Keratinocyte (primary cell): Measurements from ENCODE around the gene PJA1.

Experiments
- EZH2 ChIP-seq: IDR thresholded peaks from one replicate; pipeline ENCODE4 v1.6.1; 2012; ENCODE audit warnings: inconsistent platforms, mild to moderate bottlenecking, low read length, moderate library complexity
- TF ChIP-seq, protein P1 (sequence below), 3 experiments: IDR thresholded peaks in 1 of 3; conservative IDR thresholded peaks in 1 of 3; optimal IDR thresholded peaks in 1 of 3; 2 replicates in 2 of 3; 3 replicates in 1 of 3; pipeline versions ENCODE3 to v1.5.1; 2011; ENCODE audit warnings: low read length in 3 of 3, mild to moderate bottlenecking in 3 of 3, moderate library complexity in 2 of 3, control low read depth in 1 of 3, inconsistent platforms in 1 of 3; ENCODE audit not compliant: insufficient read depth in 2 of 3; ENCODE audit errors: extremely low read depth in 1 of 3

DNA sequence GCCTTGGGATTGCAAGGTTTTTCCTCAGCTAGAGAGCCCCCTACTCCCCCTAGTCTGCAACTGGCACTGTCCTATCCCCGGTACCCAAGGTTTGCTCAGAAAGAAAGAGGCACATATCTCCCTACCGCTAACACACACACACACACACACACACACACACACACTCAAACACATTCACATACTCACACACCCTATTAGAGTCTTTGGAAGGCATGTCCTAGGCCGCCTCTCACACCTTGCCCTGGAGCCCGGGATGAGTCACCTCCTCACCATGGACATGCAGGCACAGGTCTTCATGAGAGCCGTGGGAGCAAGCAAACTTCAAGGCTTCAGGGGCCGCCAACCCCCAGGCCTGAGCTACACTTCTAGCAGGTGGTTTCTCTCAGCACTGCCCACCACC, 49.2 kb downstream of the PJA1 start:
- TF ChIP-seq, protein P1, sequence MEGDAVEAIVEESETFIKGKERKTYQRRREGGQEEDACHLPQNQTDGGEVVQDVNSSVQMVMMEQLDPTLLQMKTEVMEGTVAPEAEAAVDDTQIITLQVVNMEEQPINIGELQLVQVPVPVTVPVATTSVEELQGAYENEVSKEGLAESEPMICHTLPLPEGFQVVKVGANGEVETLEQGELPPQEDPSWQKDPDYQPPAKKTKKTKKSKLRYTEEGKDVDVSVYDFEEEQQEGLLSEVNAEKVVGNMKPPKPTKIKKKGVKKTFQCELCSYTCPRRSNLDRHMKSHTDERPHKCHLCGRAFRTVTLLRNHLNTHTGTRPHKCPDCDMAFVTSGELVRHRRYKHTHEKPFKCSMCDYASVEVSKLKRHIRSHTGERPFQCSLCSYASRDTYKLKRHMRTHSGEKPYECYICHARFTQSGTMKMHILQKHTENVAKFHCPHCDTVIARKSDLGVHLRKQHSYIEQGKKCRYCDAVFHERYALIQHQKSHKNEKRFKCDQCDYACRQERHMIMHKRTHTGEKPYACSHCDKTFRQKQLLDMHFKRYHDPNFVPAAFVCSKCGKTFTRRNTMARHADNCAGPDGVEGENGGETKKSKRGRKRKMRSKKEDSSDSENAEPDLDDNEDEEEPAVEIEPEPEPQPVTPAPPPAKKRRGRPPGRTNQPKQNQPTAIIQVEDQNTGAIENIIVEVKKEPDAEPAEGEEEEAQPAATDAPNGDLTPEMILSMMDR (optimal IDR thresholded peaks at IDR 0.05 in 1 of 3, IDR thresholded peaks at IDR 0.05 in 1 of 3, conservative IDR thresholded peaks at IDR 0.05 in 1 of 3; ENCODE audit: extremely low read depth in 1 of 3, insufficient read depth in 2 of 3, low read length in 3 of 3): no peak
- TF ChIP-seq EZH2: no peak
